Tibial nerve (tissue), 3 donors: Measurements from ENCODE around the gene UCP3.

Experiments used
- CTCF ChIP-seq, 5 experiments: fragments of 200-600 bp in 3 of 5; fragments of 450-650 bp in 2 of 5; sonication (generic) in 3 of 5; IDR thresholded peaks; one replicate each; pipeline ENCODE4 v1.5.1; 2016 to 2019; ENCODE audit warnings: antibody characterized with exemption in 5 of 5, mild to moderate bottlenecking in 3 of 5, moderate library complexity in 2 of 5
- POLR2A ChIP-seq, 2 donors: fragments of 450-650 bp; IDR thresholded peaks; one replicate each; pipeline ENCODE4 v1.6.1; 2017; ENCODE audit warnings: antibody characterized with exemption in 2 of 2, mild to moderate bottlenecking in 2 of 2, moderate library complexity in 2 of 2

- TF ChIP-seq CTCF (IDR thresholded peaks at IDR 0.05) (no peak), POLR2A (IDR thresholded peaks at IDR 0.05) (no peak)
These were observed 34.0 kb downstream of the UCP3 start for GRCh38 chr11:73974604-73975478.
